ENCODE results near the gene RAB12. TPM values are rescaled to one million over a fixed set of nuclear protein-coding genes. Genes with fewer than 3 reads are reported as not detected.

Gene RAB12
- total and polyA plus RNA-seq, 5 donors from 2014 or later: 0.32 to 19.4 (median 0.46) TPM; not detected in 2

Other genes starting within 250 kb of the RAB12 start
- gene MTCL1, start 96.1 kb downstream of the RAB12 start, total RNA-seq: 0.20 TPM
- gene MTCL1, start 96.1 kb downstream of the RAB12 start, polyA plus RNA-seq: not detected

All from CD4-positive, CD25-positive, alpha-beta regulatory T cell (primary cell).